ENCODE results near the gene TOP2A. TPM values are rescaled to one million over a fixed set of nuclear protein-coding genes. Genes with fewer than 3 reads are reported as not detected.

Gene TOP2A
- total RNA-seq, 1 donor from 2014 or later, result 114 TPM

GRCh38 chr17:40340880-40341807 is 76.6 kb downstream of the TOP2A start:
- Mint-ChIP-seq H3K27ac (peak overlapping the region; percentile 98), H3K9me3 (ENCODE audit: low read depth) (no peaks in the 10 kb centered on the region), H3K36me3 (ENCODE audit: insufficient read depth) (peaks cover 4% of the 10 kb centered on the region), H3K4me1 (ENCODE audit: low read depth) (peaks cover 54% of the 10 kb centered on the region), H3K4me3 (ENCODE audit: low read depth) (peak overlapping the region; percentile 89), H3K27me3 (no peaks in the 10 kb centered on the region)
- TF ChIP-seq, protein P1, sequence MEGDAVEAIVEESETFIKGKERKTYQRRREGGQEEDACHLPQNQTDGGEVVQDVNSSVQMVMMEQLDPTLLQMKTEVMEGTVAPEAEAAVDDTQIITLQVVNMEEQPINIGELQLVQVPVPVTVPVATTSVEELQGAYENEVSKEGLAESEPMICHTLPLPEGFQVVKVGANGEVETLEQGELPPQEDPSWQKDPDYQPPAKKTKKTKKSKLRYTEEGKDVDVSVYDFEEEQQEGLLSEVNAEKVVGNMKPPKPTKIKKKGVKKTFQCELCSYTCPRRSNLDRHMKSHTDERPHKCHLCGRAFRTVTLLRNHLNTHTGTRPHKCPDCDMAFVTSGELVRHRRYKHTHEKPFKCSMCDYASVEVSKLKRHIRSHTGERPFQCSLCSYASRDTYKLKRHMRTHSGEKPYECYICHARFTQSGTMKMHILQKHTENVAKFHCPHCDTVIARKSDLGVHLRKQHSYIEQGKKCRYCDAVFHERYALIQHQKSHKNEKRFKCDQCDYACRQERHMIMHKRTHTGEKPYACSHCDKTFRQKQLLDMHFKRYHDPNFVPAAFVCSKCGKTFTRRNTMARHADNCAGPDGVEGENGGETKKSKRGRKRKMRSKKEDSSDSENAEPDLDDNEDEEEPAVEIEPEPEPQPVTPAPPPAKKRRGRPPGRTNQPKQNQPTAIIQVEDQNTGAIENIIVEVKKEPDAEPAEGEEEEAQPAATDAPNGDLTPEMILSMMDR (IDR thresholded peaks at IDR 0.05; ENCODE audit: unreplicated experiment), result peak; percentile 37
- peak; percentile 81 for DNase-seq (ENCODE audit: low spot score, unreplicated experiment)

DNA sequence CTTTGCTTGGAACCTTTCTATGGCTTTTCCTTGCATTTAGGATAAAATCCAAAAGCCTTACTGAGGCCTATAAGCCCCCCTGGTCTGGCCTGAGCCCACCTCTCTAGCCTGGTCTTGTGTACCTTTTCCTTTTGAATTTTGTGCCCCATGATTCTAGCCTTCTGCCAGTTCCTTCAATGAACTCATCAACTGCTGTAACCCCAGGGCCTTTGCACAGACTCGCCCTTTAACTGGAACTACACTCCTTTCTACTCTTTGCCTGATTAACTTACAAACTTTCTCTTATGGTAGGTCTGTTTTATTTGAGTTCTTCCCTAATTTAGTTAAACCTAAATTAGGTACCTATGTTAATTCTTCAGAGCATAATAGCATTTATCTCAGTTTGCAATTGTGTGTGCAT is 77.4 kb downstream of the TOP2A start:
- Mint-ChIP-seq H3K36me3 (ENCODE audit: insufficient read depth) (peaks cover 4% of the 10 kb centered on the region), H3K9me3 (ENCODE audit: low read depth) (no peaks in the 10 kb centered on the region), H3K4me3 (ENCODE audit: low read depth) (peak overlapping the region; percentile 89), H3K27me3 (no peaks in the 10 kb centered on the region), H3K4me1 (ENCODE audit: low read depth) (peaks cover 50% of the 10 kb centered on the region), H3K27ac (peak overlapping the region; percentile 98)
- no peak for DNase-seq (ENCODE audit: low spot score, unreplicated experiment)
- TF ChIP-seq, protein P1 (IDR thresholded peaks at IDR 0.05; ENCODE audit: unreplicated experiment), result no peak

GRCh38 chr17:40338941-40339649 is 78.6 kb downstream of the TOP2A start:
- no peak for DNase-seq (ENCODE audit: low spot score, unreplicated experiment)
- Mint-ChIP-seq H3K27me3 (no peaks in the 10 kb centered on the region), H3K36me3 (ENCODE audit: insufficient read depth) (peaks cover 4% of the 10 kb centered on the region), H3K4me3 (ENCODE audit: low read depth) (no peak overlapping the region), H3K9me3 (ENCODE audit: low read depth) (no peaks in the 10 kb centered on the region), H3K4me1 (ENCODE audit: low read depth) (peaks cover 51% of the 10 kb centered on the region), H3K27ac (peak overlapping the region; percentile 69)
- TF ChIP-seq, protein P1 (IDR thresholded peaks at IDR 0.05; ENCODE audit: unreplicated experiment), result no peak

Other genes starting within 250 kb of the TOP2A start
- 17.0 and 18.3 TPM in 2 replicates for gene RAPGEFL1, start 240.4 kb downstream of the TOP2A start, total RNA-seq
- gene WIPF2, start 198.6 kb downstream of the TOP2A start, total RNA-seq, result 37.5 and 38.2 TPM in 2 replicates
- 35.7 and 38.5 TPM in 2 replicates for gene CDC6, start 130.0 kb downstream of the TOP2A start, total RNA-seq
- gene RARA, start 108.7 kb downstream of the TOP2A start, total RNA-seq, result 50.8 and 51.3 TPM in 2 replicates
- not detected in 2 replicates for gene GJD3, start 53.2 kb downstream of the TOP2A start, total RNA-seq
- 3.6 and 4.3 TPM in 2 replicates for gene IGFBP4, start 25.6 kb upstream of the TOP2A start, total RNA-seq
- not detected in 2 replicates for gene TNS4, start 83.7 kb upstream of the TOP2A start, total RNA-seq
- gene CCR7, start 147.6 kb upstream of the TOP2A start, total RNA-seq, result not detected in 2 replicates
- gene SMARCE1, start 229.9 kb upstream of the TOP2A start, total RNA-seq, result 190 and 195 TPM in 2 replicates
- 0.36 and 1.1 TPM in 2 replicates for gene KRT222, start 247.3 kb upstream of the TOP2A start, total RNA-seq

Data from progenitor cell of endocrine pancreas (in vitro differentiated cells).